GM19239 (cell line): ENCODE data around the gene SLU7.

Experiments used
- DNase-seq: peaks from one replicate; pipeline ENCODE4 v3.0.0; 2011; ENCODE audit warnings: low spot score; ENCODE audit not compliant: insufficient read length
- FAIRE-seq: peaks from 2 replicates; lab custom pipeline; 2011; peaks lifted over from hg19 to GRCh38; lab: Jason Lieb, UNC

Gene SLU7

GRCh38 chr5:160371294-160371693, 47.6 kb downstream of the SLU7 start:
- DNase-seq, result no peak
- no peak for FAIRE-seq

DNA sequence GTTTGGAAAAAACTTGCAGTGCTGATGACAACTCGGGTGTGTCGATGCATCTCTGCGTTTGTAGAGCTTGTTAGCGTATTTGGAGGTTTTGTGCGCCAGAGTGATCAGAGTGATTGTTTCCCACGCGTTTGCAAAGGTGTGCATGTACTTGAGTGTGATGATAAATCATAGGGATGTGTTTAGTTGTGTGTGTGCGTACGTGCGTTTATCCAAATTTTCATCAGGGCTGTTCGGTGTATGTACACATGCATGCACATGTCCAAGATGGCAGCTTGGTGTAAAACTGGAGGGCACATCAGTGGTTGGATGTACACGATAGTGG, 48.2 kb downstream of the SLU7 start:
- FAIRE-seq (no peak), DNase-seq (no peak)

- FAIRE-seq (no peak), DNase-seq (no peak)
Observed at GRCh38 chr5:160369990-160370712, 48.7 kb downstream of the SLU7 start, which contains the start of gene C1QTNF2. Gene C1QTNF2 (minus strand): TSS chr5:160370626. CDS start chr5:160355011, 15,615 bp downstream.

DNA sequence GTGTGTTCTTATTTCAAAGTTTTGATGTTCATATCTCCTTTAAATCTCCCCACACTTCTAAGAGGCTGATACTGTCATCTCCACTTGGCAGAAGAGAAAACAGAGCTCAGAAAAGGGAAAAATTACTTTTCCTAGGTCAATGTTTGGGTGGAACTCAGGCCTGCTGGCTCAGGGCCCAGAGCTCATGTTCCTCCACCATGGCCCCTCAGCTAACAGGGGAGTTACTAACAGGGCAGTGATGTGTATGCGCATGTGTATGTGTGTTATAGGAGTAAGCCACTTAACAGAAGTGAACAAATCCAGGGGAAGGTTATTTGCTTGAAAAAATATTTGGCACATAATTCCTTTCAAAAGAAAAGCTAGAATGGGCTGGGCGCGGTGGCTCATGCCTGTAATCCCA, 51.0 kb downstream of the SLU7 start:
- FAIRE-seq, result no peak

DNA sequence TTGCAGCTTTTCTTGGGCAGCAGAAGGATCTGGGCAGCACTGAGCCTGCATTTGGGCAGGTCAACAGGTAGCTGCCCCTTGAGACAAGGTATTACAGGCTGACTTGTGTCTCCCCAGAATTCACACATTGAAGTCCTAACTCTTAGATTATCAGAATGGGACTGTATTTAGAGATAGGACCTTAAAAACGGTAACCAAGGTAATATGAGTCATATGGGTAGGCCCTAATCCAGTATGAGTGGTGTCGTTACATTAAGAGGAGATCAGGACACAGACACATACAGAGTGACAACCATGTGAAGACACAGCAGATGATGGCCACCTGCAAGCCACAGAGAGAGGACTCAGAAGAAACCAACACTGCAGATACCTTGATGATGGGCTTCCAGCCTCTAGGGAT, 51.6 kb downstream of the SLU7 start:
- DNase-seq (no peak), FAIRE-seq (no peak)

More for the DNA sequence above, 51.0 kb downstream of the SLU7 start:
- DNase-seq, result no peak

- DNase-seq (no peak), FAIRE-seq (no peak)
Observed at GRCh38 chr5:160366230-160366629, 52.7 kb downstream of the SLU7 start.

DNA sequence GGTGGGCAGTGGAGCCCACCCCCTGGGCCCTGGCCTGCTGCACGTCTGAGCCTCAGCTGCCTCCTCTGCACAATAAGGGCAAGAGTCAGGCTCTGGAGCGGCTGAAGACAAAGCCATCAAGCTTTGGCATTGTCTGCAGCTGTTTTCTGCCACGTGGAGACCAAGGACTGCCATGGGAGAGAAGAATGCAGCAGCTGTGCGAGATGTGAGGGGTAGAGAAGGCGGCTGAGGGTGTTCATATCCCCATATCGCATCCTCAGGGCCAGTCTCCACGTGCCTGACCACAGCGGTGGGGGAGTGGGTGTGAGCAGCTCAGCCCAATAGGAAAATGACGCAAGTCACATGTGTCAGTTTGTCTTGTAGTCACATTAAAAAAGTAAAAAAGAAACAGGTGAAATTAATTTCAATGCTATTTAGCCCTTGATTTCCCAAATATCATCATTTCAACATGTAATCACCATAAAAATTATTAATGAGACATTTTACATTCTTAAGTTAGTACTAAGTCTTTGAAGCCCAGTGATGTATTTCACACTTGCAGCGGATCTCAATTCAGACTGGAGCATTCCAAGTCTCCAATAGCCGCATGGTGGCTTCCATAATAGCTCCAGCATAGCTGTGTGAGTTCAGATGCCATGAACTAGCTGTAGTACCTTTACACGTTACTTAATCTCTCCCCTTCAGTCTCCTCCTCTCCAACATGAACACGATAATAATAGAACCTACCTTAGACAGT, 55.1 kb downstream of the SLU7 start:
- no peak for FAIRE-seq

DNA sequence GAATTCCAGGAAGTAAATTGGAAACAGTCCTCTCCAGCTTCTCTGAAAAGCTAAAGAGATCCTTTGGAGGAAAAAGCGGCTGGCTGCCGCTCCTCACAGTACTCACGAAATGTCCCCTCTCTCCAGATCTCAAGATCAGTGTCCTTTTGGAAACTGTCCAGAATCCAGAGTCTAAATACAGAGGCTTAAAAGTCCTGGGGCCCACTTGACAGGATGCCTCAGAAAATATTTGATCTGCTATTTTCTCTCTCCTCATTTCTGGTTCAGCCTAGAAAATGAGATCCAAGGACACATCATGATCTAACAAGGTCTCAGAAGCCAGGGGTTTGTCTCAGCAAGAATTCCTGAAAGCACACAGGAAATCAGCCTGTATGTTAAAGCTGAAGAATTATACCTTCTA, 55.7 kb downstream of the SLU7 start:
- FAIRE-seq (no peak), DNase-seq (no peak)

More for the DNA sequence above, 55.1 kb downstream of the SLU7 start:
- no peak for DNase-seq

DNA sequence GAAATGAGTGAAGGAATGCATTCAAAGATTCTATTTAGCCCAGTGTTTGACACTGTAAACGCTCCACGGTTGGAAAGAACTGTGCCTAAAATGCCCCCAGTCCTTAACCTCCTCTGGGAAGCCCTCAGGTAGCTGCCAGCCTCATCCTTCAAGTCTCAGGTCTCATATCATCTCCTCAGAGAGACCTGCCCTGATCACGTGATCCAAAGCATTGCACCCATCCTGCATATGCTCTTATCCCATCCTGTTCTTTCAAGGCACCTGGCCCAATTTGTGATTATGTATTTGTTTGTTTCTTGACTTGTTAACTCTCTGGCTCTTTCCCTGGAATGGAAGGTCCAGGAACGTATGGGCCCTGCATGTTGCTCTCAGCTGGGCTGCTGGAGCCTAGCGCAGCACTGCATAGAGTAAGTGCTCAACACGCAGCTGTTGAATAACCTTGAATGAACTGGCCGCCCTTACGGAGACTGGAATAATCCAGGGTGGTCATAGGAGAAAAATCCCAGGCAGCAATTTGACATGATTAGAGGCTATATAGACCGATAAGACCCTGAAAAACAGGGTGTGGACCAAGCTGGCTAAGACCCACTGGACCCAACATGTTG, 57.2 kb downstream of the SLU7 start:
- DNase-seq (no peak), FAIRE-seq (no peak)

DNA sequence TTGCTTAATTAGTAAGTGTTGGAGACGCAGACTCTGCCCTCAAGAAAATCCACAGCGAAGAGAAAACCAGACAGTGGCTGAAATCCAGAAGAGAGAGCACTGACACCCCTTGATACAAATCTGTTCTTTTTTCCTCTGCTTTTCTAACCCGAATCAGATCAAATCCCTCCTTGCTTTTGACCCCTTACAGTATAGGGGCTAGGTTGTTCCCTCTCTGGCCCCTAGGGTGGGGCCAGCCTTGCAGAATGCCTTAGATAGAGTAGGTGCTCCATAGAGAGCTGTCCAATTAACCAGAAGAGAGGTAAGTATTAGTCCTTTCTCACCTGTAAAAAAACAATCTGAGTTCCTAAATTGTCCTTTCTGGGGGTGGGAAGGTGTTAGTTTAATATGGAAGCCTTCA, 58.6 kb downstream of the SLU7 start:
- DNase-seq (no peak), FAIRE-seq (no peak)

DNA sequence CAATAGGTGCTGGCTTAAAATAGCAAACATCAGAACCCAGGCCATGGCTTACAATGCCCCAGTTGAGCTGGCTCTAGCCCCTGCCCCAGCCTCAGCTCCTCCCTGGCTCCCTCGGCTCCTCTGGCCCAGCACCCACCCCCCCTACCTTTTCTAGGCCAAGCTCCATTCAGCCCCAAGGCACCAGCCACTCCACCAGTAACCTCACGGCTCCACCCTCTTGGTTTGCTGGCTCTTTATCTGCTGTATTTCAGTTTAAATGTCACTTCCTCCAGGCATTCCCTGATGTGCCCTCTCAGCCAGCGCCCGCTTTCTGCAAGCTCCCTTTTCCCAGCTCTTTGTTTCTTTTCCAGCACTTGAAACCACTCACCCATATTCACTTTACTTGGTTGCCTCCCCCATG, 59.1 kb downstream of the SLU7 start:
- FAIRE-seq (no peak), DNase-seq (no peak)

DNA sequence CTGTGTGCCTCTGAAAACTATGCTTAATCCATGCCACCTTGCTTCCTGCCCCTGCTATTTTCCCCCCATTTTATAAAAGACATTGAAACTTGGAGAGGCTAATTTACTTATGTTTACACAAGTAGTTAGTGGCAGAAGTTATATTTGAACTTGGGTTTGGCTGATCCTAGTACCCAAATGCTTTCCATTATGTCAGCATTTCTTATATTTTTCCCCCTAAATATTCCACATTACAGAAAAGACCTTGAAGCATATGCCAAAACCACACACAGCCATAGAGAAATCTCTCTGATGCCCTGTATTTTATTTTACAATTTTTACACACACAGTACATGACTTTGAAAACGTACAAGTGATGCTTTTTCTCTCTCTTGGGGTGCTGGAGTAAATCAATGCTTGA, 59.6 kb downstream of the SLU7 start:
- no peak for FAIRE-seq

DNA sequence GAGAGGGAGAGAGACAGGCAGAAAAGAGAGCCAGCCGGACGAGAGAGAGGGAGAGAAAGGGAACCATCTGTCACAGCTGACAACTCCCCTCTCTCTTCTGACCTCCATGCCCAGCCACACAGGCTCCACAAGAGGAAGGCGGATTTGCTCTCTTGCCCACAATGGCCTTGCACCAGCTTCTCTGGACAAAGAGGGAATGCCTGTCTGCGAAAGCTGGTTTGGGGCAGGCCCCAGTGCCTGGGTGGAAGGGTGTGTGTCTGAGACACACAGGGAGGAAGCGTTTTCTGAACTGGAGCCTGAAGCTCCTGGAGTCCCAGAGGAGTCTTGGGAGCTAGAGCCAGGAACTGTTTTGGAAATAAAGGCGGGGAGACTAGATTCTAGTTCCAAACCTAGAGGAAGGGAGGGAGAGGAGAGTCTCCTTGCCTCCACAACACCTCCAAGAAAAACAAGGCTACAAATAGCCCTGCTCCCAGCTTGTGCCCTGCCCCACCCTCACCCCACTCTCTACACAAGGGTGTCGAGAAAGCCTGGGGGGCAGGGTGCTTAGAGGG, 60.9 kb downstream of the SLU7 start:
- FAIRE-seq, result no peak
- no peak for DNase-seq

More for the DNA sequence above, 59.6 kb downstream of the SLU7 start:
- DNase-seq, result no peak

DNA sequence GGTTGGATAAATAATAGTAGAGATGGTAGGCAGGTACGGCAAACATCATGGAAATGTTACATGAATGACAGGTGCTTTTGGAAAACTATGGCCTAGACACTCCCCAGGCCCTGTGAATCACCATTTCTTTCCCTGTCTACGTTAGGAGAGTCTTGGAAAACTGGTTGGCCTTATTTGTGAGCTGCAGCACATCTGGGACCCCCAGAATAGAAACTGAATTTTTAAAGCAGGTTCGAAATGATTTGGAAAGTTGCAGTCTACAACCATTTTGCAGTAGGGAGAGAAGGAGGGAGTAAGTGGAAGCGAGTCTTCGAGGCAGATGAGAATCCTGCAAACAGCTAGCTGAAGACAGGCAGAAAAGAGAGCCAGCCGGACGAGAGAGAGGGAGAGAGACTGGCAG, 61.5 kb downstream of the SLU7 start:
- FAIRE-seq, result no peak
- no peak for DNase-seq

- DNase-seq (no peak), FAIRE-seq (no peak)
Observed at GRCh38 chr5:160356550-160357347, 62.1 kb downstream of the SLU7 start.

DNA sequence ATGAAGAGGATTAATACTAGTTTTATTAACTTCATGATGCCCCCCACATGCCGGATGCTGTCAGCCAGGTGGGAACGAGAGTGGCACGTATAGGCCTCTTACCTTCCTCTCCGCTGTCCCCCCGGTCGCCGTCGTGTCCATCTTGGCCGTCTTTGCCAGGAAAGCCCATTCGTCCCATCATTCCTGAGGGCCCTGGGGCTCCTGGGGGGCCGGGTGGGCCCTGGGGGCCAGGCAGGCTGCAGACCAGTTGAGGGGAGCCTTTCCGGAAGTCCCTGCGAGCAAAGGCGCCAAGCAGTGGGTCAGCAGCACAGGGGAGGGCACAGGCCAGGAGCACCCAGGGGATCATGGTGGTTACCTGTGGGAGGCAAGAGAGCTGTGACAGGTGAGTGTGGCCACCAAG, 64.2 kb downstream of the SLU7 start:
- no peak for FAIRE-seq
- DNase-seq, result no peak

- FAIRE-seq (no peak), DNase-seq (no peak)
Observed at GRCh38 chr5:160353379-160353778, 65.5 kb downstream of the SLU7 start.

DNA sequence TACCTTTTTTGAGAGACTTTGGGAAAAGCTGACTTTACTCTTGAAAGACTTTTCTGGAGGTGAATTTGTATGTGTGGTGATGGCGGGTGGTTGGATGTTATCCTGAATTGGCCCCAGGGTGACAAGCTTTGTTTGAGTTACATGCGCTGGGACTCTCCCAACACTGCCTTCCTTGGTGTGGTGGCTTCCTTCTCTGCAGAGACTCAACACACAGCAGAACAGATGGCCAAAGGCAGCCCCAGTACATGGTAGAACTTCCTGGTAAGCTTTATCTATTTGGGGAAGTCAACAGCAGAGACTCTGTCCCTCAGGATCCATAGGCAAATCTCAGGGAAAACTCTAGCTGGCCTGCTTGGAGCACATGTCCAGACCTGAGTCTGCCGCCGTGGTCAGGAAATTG, 66.6 kb downstream of the SLU7 start:
- no peak for FAIRE-seq
- DNase-seq, result no peak
